GM19043 (cell line): ENCODE results near the gene CCDC17.

ENCODE experiments used
- ATAC-seq: cut with Tn5 transposase; IDR thresholded peaks from one replicate; pipeline ENCODE4 v1.9.1; 2021; ENCODE audit warnings: low read depth; ENCODE audit not compliant: unreplicated experiment

CCDC17 gene

DNA sequence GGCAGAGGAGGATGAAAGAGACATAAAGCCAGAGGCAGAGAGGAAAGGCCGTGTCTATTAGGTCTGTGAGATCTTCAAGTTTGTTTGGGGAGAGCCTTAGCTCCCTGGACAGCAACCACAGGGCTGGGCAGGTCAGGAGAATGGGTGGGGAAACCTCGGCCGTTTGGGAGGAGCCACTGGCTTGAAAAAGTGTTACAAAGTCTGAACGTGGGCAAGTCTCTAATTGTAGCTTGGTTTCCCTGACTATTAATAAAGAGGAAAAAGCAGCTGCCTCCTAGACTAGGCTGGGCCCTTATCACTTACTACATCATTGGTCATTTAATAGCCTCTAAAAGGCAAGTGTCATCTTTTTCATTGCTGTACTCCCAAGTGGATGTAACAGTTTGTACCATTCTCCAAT lies at the start of gene CCDC17:
Gene CCDC17 (minus strand): TSS at position 83 of the 400 bp plus-strand sequence. CDS start 145 bp downstream, outside the sequence.
- ATAC-seq, result no peak

DNA sequence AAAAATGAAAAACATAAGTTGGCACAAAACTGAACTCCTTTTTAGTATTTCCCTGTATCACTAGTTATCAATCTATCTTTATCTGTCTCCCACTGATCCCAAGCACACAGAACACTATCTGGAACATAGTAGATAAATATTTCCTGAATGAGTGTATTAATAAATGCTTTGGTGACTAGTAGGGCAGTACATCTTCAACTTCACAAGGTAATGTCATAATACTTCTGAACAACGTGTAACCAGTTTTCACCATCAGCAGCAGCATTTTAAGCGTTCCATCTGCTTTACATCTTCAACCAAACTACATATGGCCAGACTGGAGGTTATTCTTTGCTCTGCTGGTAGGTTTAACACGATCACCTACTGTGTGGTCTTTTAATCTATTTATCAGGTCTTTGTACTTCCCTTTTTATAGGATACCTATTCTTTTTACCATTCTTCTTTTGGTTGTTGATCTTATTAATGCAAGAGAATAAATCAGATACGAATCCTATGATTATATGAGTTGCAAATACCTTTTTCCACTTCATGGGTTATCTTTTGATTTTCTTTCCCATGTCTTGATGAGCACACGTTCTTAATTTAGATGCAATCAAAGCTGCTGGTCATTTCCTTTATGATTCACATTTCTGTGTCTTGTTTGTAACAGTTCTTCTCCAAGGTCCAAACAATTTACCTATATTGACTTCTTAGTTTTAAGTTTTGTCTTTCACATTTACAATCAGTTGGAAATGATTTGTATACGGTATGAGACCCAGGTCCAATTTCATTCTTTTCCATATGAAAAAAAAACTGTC lies 46.2 kb upstream of the CCDC17 start:
- ATAC-seq, result no peak

- ATAC-seq, result no peak
Observed at GRCh38 chr1:45669379-45669778, 45.5 kb upstream of the CCDC17 start.

DNA sequence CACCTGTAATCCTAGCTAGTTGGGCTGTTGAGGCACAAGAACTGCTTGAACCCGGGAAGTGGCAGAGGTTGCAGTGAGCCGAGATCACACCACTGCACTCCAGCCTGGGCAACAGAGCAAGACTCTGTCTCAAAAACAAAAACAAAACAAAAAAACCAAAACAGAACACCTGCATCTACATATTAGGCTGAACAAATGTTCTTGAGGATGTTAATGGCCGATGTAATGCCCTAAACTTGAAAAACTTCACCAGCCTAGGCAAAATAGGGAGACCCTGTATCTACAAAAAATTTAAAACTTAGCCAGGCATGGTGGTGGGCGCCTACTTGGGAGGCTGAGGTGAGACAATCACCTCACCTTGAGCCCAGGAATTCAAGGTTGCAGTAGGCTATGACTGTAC lies 44.7 kb upstream of the CCDC17 start:
- ATAC-seq, result no peak

- no peak for ATAC-seq
Observed at GRCh38 chr1:45667321-45668111, 43.7 kb upstream of the CCDC17 start.

DNA sequence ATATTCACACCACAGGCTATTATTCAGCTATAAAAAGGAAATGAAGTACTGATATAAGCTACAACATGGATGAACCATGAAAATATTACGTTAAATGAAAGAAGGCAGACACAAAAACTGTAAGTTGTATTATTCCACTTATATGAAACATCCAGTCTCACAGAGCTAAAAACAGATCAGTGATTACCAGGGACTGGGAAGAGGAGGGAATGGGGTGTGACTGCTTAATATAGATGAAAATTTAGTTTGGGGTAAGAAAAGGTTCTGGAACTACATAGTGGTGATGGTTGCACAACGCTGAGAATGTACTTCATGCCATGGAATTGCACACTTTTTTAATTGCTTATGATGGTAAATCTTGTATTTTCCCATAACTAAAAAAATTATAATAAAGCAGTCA lies 43.0 kb upstream of the CCDC17 start:
- no peak for ATAC-seq

GRCh38 chr1:45660336-45660735 lies 36.5 kb upstream of the CCDC17 start:
- ATAC-seq, result no peak

- ATAC-seq, result no peak
Observed at GRCh38 chr1:45659222-45659621, 35.4 kb upstream of the CCDC17 start.

GRCh38 chr1:45658171-45658570 lies 34.3 kb upstream of the CCDC17 start:
- ATAC-seq, result no peak

DNA sequence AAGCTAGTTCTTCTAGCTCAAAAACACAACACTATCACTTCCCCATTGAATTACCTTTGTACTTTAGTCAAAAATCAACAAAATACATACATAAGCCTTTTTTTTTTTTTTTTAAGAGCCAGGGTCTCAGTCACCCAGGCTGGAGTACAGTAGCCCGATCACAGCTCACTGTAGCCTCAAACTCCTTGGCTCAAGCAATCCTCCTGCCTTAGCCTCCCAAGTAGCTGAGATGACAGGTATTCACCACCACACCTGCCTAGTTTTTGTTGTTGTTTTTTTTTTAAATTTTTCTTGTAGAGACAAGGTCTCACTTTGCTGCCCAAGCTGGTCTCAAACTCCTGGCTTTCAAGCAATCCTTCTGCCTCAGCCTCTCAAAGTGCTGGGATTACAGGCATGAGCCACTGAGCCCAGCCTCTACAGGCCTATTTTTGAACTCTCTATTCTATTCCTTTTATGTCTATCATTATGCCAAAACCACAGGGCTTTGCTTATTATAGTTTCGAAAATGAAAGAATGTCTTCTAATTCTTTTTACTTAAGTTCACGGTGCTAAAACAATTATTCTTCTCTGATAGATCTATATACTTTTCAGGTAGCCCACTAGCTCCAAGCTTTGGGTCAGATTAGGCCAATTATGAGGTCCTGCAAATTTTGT lies 32.8 kb upstream of the CCDC17 start:
- no peak for ATAC-seq

DNA sequence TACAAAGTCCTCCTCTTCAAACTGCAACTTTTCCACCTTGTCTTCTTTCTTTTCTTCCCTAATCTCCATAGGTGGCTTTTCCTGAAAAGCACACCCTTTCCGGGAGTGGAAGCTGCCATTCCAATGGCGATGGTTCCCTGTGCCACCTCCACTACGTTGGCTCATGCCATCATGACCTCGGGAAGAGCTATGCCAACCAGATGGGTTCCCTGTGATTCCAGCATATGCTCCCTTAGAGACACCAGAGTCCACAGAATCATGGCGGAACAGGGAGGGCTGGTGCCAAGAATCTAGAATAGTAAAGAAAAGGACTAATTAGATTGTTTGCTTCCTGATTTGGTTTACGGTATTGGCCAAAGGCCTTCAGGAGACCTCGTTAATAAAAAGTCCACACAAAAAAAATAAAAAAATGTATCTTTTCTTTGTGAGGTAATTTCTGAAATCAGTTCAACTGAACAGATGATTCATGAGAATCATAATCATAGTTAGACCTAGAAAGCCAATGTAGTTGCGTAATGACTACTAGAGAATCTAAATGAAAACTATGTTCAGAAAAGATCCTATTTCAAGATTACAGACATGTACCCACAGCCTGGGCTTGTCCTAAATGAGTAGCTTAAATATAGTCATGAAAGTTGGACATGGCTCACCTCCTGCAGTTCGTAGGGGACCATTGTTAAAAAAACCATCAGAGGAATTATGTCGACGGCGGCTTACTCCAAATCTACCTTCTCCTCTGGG lies 30.9 kb upstream of the CCDC17 start:
- no peak for ATAC-seq

DNA sequence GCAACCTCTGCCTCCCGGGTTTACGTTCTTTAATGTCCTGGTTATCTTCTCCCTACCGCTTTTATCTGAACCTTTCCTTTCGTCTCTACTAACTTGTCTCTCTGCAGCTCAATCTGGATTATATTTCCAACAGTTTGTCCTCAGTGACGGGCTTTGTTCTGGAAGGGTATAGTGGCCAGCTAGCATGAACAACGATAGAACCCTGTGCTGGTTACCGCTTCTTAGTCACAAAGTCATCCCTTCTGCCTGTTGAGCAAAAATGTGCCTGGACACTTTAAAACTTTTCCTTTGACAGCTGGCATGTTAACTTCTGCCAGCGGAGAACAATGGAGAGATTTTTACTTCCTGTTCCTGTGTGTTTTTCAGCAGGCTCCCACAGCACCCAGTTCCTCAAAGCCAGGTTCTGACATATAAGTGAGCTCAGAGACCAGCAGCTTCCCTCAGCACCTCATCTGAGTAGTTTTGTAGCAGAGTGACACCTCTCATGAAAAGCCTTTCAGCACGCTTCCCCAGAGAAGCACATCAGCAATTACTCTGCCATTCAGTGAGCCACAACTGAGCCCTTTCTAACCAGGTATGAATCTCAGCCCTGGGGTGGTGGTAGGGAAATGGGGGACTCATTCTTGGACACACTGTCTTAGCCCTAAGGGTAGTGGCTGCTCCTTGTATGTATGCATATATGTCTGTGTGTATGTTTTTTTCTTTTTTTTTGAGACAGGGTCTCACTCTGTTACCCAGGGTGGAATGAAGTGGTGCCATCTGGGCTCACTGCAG lies 23.6 kb upstream of the CCDC17 start:
- no peak for ATAC-seq

DNA sequence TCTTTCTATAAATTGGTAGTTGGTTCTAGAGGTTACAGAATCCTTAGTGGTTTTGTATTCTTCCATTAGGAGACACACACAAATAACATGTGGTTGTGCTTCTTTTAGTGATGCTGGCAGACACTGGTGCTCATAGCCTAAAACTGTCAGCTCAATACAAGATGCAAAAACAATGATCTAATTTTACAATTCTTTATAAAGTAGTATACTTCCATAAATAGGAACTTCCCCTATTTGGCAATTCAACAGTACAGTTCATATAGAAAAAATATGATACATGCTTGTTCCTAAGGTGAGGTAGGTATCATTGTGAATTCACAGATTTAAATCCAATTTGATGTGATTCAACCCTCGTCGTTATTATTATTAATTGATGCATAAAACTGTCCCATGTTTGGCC lies 20.8 kb upstream of the CCDC17 start:
- no peak for ATAC-seq

DNA sequence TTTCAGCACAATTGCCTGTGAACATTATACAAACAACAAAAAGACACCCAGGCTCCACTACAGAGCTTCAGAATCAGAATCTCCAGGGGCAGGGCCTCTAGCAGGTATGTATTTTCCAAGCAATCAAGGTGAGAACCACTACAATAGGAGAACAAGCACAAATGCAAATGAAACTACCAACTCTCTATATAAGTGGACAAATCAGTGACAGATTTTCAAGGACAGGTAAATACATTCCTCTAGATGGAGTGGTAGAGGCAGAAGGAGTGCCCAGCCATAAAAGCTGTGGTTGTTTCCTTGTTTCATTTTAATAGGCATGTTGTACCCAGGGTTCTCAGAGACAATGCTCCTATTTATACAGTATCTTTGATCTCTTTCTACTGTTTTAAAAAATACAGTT lies 20.1 kb upstream of the CCDC17 start:
- no peak for ATAC-seq

- no peak for ATAC-seq
Observed at GRCh38 chr1:45643321-45643720, 19.5 kb upstream of the CCDC17 start.

- ATAC-seq, result no peak
Observed at GRCh38 chr1:45640293-45640692, 16.4 kb upstream of the CCDC17 start.

GRCh38 chr1:45635211-45635610 lies 11.4 kb upstream of the CCDC17 start:
- ATAC-seq, result no peak

DNA sequence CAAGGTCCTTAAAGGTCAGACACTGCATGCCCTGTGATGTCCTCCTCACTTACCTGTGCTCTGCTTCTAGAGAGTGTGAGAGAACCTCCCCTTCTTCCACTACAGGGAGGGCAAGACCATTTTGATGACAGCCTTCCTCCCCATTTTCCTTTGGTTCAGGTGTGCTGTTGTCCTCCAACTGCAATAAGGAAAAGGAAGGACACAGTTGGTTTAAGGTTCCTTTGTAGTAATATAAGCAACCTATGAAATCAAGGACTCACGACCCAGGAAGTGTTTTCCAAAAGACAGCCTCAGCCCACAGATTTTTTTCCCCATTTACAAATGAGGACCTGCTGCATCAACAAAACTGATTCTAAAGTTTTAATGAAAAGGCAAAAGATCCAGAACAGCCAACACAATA lies 6.6 kb upstream of the CCDC17 start:
- ATAC-seq, result no peak

DNA sequence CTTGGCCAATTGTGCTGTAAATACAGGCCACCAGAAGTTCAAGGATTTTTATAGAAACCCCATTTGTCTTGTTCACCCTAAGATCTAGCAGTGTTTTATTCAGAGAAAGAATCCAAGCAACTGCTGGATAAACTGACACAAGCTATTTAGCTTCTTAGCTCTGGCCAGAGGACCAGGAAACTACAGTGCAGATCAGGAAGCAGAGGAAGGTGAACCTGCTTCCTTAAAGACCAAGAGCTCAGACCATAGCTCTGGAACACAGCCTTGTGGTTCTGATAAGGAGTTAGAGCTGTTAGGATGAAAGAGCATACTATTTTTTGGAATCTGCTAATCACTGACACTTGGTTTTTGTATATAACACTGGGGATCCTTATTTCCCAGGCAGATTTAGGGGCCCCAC lies 5.2 kb upstream of the CCDC17 start:
- ATAC-seq, result no peak
